Pulmonary artery endothelial cell (primary cell): ENCODE results near the gene SPECC1. TPM values are rescaled to one million over a fixed set of nuclear protein-coding genes. Genes with fewer than 3 reads are reported as not detected.
"Not testable (repeated sequence)": the region's sequence is repeated elsewhere in the genome, so short reads cannot be mapped to it uniquely, and the experiment has no call there.

Experiments used
- DNase-seq: peaks from one replicate; pipeline ENCODE4 v3.0.0-alpha.2; 2011; ENCODE audit warnings: low read depth, low spot score
- total RNA-seq: library from RNA; depleted of rRNA; stranded (reverse); fragments of >200 nt; gene quantifications from 2 replicates; pipeline ENCODE4 v1.2.3, GENCODE V29; 2014

SPECC1 gene
- total RNA-seq, 1 donor from 2014 or later: 1.1 TPM

GRCh38 chr17:20092261-20092867 is 83.2 kb downstream of the SPECC1 start:
- DNase-seq: no peak

- no peak for DNase-seq
These were observed 83.9 kb downstream of the SPECC1 start for GRCh38 chr17:20092973-20093626.

GRCh38 chr17:20094777-20095176 is 85.6 kb downstream of the SPECC1 start:
- DNase-seq: no peak

- DNase-seq: no peak
These were observed 86.3 kb downstream of the SPECC1 start for GRCh38 chr17:20095336-20096080.

GRCh38 chr17:20096430-20096829 is 87.3 kb downstream of the SPECC1 start:
- no peak for DNase-seq

GRCh38 chr17:20097330-20097729 is 88.2 kb downstream of the SPECC1 start:
- DNase-seq: no peak

GRCh38 chr17:20098314-20098713 is 89.2 kb downstream of the SPECC1 start:
- DNase-seq: no peak

- DNase-seq: not testable (repeated sequence)
These were observed 91.6 kb downstream of the SPECC1 start for GRCh38 chr17:20100806-20101205.

GRCh38 chr17:20103454-20104446 is 94.6 kb downstream of the SPECC1 start:
- no peak for DNase-seq

GRCh38 chr17:20105539-20106280 is 96.6 kb downstream of the SPECC1 start:
- no peak for DNase-seq

- DNase-seq: not testable (repeated sequence)
These were observed 97.3 kb downstream of the SPECC1 start for GRCh38 chr17:20106446-20106845.

GRCh38 chr17:20109076-20109475 is 99.9 kb downstream of the SPECC1 start:
- DNase-seq: no peak

- DNase-seq: no peak
These were observed 102.4 kb downstream of the SPECC1 start for GRCh38 chr17:20111538-20111937.

- DNase-seq: no peak
These were observed 105.3 kb downstream of the SPECC1 start for GRCh38 chr17:20114466-20114865.

GRCh38 chr17:20116683-20117309 is 107.6 kb downstream of the SPECC1 start:
- DNase-seq: no peak

- DNase-seq: no peak
These were observed 109.1 kb downstream of the SPECC1 start for GRCh38 chr17:20118280-20118679.

- DNase-seq: no peak
These were observed 111.7 kb downstream of the SPECC1 start for GRCh38 chr17:20120836-20121235.

- DNase-seq: peak; percentile 5
These were observed 112.4 kb downstream of the SPECC1 start for GRCh38 chr17:20121359-20122253.

GRCh38 chr17:20122254-20122879 is 113.2 kb downstream of the SPECC1 start:
- no peak for DNase-seq
